ENCODE results near the gene SUSD3. TPM values are rescaled to one million over a fixed set of nuclear protein-coding genes. Genes with fewer than 3 reads are reported as not detected.

SUSD3 gene
- total RNA-seq, 4 donors from 2014 or later = 6.8 to 24.2 (median 12.8) TPM

Other genes starting within 250 kb of the SUSD3 start
- gene ZNF484, start 180.7 kb upstream of the SUSD3 start, total RNA-seq = 10 to 100 TPM in 2 of 4 donors, 1 to 10 TPM in 2; 8.3 to 19.4 (median 11.5) TPM
- 10 to 100 TPM in 2 of 4 donors, 1 to 10 TPM in 2; 5.4 to 26.5 (median 8.9) TPM for gene FGD3, start 111.2 kb upstream of the SUSD3 start, total RNA-seq
- 10 to 100 TPM; 45.7 to 76.5 (median 57.9) TPM for gene CARD19, start 37.5 kb downstream of the SUSD3 start, total RNA-seq
- 100 to 1,000 TPM in 2 of 4 donors, 10 to 100 TPM in 2; 63.3 to 137 (median 104) TPM for gene NINJ1, start 75.5 kb downstream of the SUSD3 start, total RNA-seq
- 1 to 10 TPM in 1 of 4 donors, under 1 TPM in 3; 0.28 to 1.7 (median 0.47) TPM for gene WNK2, start 125.4 kb downstream of the SUSD3 start, total RNA-seq

Data from omental fat pad (tissue), 4 donors.